NCI-H146 treated with DMSO at 0.1 percent for 48 hours (cell line): ENCODE data around the gene MINAR1.

Source experiments
- DNase-seq: peaks from one replicate; lab custom pipeline; 2025; ENCODE audit not compliant: unreplicated experiment; lab: John Stamatoyannopoulos, UW

The MINAR1 gene

GRCh38 chr15:79463781-79464270 is 31.7 kb downstream of the MINAR1 start:
- no peak for DNase-seq

DNA sequence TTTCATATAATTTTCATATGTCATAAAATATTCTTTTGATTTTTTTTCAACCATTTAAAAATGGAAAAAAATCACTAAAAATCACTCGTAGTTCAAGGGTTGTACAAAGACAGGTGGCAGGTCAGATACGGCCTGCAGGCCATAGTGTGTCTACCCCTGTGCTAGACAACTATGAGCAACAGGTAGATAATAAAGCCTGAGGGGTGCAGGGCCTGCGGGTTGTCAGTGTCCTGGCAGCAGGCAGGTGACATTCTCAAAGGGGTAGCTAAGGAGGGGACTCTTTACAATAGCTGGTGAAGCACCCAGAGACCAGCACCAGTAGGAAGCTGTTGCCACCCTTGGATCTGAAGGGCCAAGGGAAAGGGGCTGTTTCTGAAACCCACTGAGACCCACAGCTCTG is 34.4 kb downstream of the MINAR1 start:
- no peak for DNase-seq

DNA sequence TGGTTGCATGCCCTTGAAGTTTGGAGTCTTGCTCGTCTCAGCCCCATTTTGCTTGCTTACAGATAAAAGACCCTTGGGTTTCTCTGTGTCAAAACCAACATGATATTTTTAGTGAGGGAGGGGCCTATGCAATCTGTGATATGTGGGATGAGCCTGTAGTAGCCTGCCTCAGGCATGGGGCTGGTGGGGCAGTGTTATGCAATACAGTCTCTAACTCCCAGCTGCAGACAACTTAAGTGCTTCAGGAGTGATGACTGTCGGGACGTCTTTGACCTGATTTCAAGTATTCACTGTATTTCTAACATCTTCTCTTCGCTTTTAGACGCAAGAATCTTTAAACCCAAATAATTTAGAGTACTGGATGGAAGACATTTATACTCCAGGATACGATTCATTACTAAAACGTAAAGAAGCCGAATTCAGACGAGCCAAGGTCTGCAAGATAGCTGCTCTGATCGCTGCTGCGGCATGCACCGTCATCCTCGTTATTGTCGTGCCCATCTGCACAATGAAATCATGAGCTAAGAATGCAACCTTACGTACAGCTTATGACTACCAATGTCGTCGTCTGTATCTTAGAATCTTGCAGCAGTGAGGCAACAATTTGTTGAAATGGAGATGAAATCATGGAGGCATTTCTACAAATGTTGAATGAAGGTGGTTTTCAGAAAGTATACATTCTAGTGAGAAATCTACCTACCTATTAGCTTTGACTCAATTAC is 35.9 kb downstream of the MINAR1 start:
- DNase-seq = no peak

GRCh38 chr15:79472446-79472845 is 40.3 kb downstream of the MINAR1 start:
- no peak for DNase-seq

GRCh38 chr15:79474252-79474651 is 42.1 kb downstream of the MINAR1 start:
- no peak for DNase-seq

DNA sequence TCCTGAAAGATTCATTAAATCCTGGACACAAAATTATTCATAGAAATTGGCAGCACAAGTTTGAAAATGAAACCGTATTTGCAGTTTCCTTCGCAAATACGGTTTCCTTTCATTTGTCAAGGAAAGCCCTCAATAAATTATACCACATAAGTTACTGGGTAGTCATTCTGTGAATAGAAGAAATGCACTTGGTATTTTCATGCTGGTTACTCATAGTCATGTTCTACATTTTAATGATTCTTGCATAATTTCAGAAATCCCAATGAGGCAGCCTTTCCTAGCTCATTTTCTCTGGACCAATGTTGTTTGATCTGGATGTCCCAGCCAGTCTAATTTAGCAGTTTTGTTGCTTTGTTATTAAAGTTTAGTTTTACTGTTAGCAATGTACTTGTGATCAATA is 43.2 kb downstream of the MINAR1 start:
- DNase-seq = no peak

DNA sequence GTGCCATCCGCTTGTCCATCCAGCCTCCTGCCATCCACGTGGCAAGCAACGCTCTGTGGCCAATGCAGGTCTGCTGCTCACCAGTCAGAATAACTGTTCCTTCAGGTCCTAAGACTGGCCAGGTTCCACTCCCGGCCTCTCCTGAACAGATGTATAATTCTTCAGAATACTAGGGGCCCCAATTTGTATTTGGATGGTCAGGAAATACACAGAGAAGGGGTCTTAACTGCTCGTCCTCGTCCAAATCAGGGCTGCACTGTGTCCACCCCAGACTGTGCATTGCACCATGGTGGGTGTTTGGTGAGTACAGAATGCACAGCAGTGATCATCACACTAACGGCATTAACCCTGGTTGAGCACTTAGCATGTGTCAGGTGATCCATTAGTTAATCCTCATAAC is 46.0 kb downstream of the MINAR1 start:
- no peak for DNase-seq

DNA sequence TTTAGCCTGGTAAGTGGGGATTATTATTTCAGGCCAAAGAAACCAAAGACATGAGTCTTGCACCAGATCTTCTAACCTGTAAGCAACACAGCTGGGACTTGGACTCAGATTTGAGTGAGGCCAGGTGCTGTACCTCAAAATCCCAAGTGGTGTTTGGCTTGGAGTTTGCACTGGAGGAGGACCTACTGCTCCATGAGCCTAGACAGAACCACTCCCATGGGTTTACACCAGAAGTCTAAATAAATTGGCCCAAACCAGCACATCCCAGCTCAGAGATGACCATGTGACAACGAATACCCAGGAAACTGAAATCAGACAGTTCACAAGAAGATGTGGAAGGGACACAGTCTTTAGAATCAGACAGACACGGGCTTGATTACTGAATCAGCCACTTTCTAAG is 47.5 kb downstream of the MINAR1 start:
- DNase-seq = no peak

DNA sequence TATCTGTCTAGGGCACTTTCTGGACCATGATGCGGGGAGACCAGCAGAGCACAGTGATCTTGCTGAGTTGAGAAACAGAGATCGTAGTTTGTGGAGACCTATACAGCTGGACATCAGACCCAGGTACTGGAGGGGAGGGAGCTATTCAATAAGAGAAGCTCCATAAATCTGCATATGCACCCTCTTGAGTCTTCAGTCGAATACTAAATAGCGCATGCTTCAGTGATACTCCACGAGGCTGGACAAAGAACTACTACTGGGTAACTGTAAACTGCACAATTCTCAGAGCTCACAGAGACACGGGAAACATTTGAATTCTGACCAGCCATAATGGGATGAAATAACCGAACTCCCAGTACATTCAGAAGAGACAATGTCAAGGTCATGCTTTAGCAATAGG is 49.7 kb downstream of the MINAR1 start:
- no peak for DNase-seq
